ENCODE measurements around the gene BRAF.
"Not testable (repeated sequence)": the region's sequence is repeated elsewhere in the genome, so short reads cannot be mapped to it uniquely, and the experiment has no call there.

BRAF gene

GRCh38 chr7:140743255-140743654, 181.5 kb downstream of the BRAF start:
- H3K4me3 ChIP-seq (ENCODE audit: low read depth, low read length); H3K9ac ChIP-seq (ENCODE audit: low read length); H3K9me3 ChIP-seq (ENCODE audit: control insufficient read depth, insufficient read depth, low read depth, low read length); H3K27me3 ChIP-seq (ENCODE audit: control insufficient read depth, insufficient read depth, low read length); H3K4me1 ChIP-seq (ENCODE audit: control insufficient read depth, insufficient read depth, low read length); H3K27ac ChIP-seq (ENCODE audit: low read depth, low read length): not testable (repeated sequence)
- peaks cover 14% of the 10 kb centered on the region for H3K36me3 ChIP-seq (ENCODE audit: control insufficient read depth, insufficient read depth, low read length)

DNA sequence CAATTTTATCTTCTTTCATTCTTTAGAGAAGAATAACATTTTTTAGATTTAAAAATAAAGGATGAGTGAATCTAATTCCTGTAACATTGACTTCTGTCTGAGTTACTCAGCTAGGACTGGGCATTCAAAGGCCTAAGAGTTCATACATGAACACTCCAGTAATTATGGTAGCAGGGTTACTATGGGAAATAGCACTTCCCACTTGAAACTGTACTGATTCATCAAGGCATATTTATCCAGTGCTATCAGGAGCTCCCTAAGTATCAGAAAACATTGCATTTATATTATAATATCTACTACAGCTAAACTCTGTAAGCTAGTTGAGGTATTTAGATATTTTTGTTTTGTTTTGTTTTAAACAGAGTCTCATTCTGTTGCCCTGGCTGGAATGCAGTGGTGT, 186.4 kb downstream of the BRAF start:
- peaks cover 16% of the 10 kb centered on the region for H3K36me3 ChIP-seq (ENCODE audit: control insufficient read depth, insufficient read depth, low read length)
- H3K27me3 ChIP-seq (ENCODE audit: control insufficient read depth, insufficient read depth, low read length) = no peaks in the 10 kb centered on the region
- no peaks in the 10 kb centered on the region for H3K9me3 ChIP-seq (ENCODE audit: control insufficient read depth, insufficient read depth, low read depth, low read length)
- H3K27ac ChIP-seq (ENCODE audit: low read depth, low read length) = no peak overlapping the region
- H3K9ac ChIP-seq (ENCODE audit: low read length) = no peak overlapping the region
- no peak overlapping the region for H3K4me3 ChIP-seq (ENCODE audit: low read depth, low read length)
- peaks cover 6% of the 10 kb centered on the region for H3K4me1 ChIP-seq (ENCODE audit: control insufficient read depth, insufficient read depth, low read length)

DNA sequence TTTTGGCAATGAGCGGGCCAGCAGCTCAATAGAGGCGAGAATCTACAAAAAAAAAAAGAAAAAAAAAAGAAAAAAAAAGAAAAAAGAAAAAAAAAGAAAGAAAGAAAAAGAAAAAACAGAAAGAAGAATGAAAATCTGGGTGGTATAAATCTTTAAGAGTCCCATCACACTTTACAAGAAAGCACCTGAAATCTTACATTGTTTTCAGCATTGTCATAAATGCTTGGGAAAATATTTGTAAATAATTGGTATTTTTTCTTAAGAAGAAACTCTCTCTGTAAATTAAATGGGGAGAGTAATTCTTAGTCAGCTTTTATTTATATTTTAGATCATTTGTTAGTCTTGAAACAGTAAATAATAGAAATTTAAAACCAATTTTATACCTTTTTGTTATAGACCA, 190.0 kb downstream of the BRAF start:
- Histone ChIP-seq H3K4me3 (ENCODE audit: low read depth, low read length) (no peak overlapping the region), H3K27ac (ENCODE audit: low read depth, low read length) (no peak overlapping the region), H3K36me3 (ENCODE audit: control insufficient read depth, insufficient read depth, low read length) (peaks cover 15% of the 10 kb centered on the region), H3K27me3 (ENCODE audit: control insufficient read depth, insufficient read depth, low read length) (no peaks in the 10 kb centered on the region), H3K4me1 (ENCODE audit: control insufficient read depth, insufficient read depth, low read length) (peaks cover 3% of the 10 kb centered on the region; the same call in 1 of the 2 replicates), H3K9me3 (ENCODE audit: control insufficient read depth, insufficient read depth, low read depth, low read length) (no peaks in the 10 kb centered on the region), H3K9ac (ENCODE audit: low read length) (no peak overlapping the region)

DNA sequence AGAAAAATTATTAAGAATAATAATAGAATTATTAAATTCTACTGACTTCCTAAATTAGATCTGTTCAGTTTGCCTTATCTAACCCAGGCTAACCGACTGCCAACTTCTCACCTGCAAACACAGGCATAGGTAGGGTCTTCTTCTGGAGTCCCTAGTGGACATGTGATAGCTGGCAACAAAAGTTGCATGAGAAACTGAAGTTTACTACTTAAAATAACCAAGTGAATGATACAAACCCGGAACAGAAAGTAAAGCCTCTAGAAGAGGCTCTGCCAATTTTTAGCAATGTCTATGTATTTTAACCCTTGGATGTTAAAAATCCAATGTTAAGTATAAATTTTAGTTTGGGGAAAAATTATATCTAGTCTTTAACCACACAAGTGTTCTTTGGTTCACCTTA, 190.6 kb downstream of the BRAF start:
- H3K4me3 ChIP-seq (ENCODE audit: low read depth, low read length) = no peak overlapping the region
- H3K36me3 ChIP-seq (ENCODE audit: control insufficient read depth, insufficient read depth, low read length) = peaks cover 11% of the 10 kb centered on the region
- H3K27me3 ChIP-seq (ENCODE audit: control insufficient read depth, insufficient read depth, low read length) = no peaks in the 10 kb centered on the region
- H3K9me3 ChIP-seq (ENCODE audit: control insufficient read depth, insufficient read depth, low read depth, low read length) = no peaks in the 10 kb centered on the region
- H3K27ac ChIP-seq (ENCODE audit: low read depth, low read length) = no peak overlapping the region
- no peak overlapping the region for H3K9ac ChIP-seq (ENCODE audit: low read length)
- H3K4me1 ChIP-seq (ENCODE audit: control insufficient read depth, insufficient read depth, low read length) = peaks cover 3% of the 10 kb centered on the region; the same call in 1 of the 2 replicates

GRCh38 chr7:140732416-140732815, 192.3 kb downstream of the BRAF start:
- no peak overlapping the region for H3K4me3 ChIP-seq (ENCODE audit: low read depth, low read length)
- H3K9ac ChIP-seq (ENCODE audit: low read length) = no peak overlapping the region
- peaks cover 3% of the 10 kb centered on the region; the same call in 1 of the 2 replicates for H3K4me1 ChIP-seq (ENCODE audit: control insufficient read depth, insufficient read depth, low read length)
- peaks cover 2% of the 10 kb centered on the region; the same call in 1 of the 2 replicates for H3K36me3 ChIP-seq (ENCODE audit: control insufficient read depth, insufficient read depth, low read length)
- no peaks in the 10 kb centered on the region for H3K9me3 ChIP-seq (ENCODE audit: control insufficient read depth, insufficient read depth, low read depth, low read length)
- no peaks in the 10 kb centered on the region for H3K27me3 ChIP-seq (ENCODE audit: control insufficient read depth, insufficient read depth, low read length)
- no peak overlapping the region for H3K27ac ChIP-seq (ENCODE audit: low read depth, low read length)

DNA sequence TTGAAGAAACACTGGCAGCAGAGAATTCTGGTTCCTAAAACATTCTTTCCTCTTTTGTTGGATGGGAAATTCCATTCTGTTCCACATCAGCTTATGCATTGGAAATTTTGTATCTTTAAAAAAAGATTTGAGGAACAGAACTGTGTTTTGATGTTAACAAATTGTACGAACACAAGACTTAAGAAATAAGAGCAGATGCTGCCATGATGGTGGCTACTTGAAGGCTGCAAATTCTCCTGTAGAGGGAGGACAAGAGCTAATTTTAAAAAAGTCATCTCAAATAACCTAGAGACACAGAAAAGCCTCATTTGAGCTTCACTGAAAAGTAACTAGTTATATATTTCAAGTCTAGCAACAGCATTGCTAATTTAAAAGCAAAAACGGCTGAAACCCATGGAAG, 198.4 kb downstream of the BRAF start:
- Histone ChIP-seq H3K36me3 (ENCODE audit: control insufficient read depth, insufficient read depth, low read length) (peaks cover 6% of the 10 kb centered on the region; the same call in 1 of the 2 replicates), H3K4me1 (ENCODE audit: control insufficient read depth, insufficient read depth, low read length) (no peaks in the 10 kb centered on the region), H3K27ac (ENCODE audit: low read depth, low read length) (no peak overlapping the region), H3K9me3 (ENCODE audit: control insufficient read depth, insufficient read depth, low read depth, low read length) (no peaks in the 10 kb centered on the region), H3K4me3 (ENCODE audit: low read depth, low read length) (no peak overlapping the region), H3K9ac (ENCODE audit: low read length) (no peak overlapping the region), H3K27me3 (ENCODE audit: control insufficient read depth, insufficient read depth, low read length) (no peaks in the 10 kb centered on the region)

- no peaks in the 10 kb centered on the region for H3K27me3 ChIP-seq (ENCODE audit: control insufficient read depth, insufficient read depth, low read length)
- no peaks in the 10 kb centered on the region for H3K9me3 ChIP-seq (ENCODE audit: control insufficient read depth, insufficient read depth, low read depth, low read length)
- no peak overlapping the region for H3K9ac ChIP-seq (ENCODE audit: low read length)
- no peaks in the 10 kb centered on the region for H3K4me1 ChIP-seq (ENCODE audit: control insufficient read depth, insufficient read depth, low read length)
- no peak overlapping the region for H3K4me3 ChIP-seq (ENCODE audit: low read depth, low read length)
- H3K27ac ChIP-seq (ENCODE audit: low read depth, low read length) = no peak overlapping the region
- peaks cover 6% of the 10 kb centered on the region; the same call in 1 of the 2 replicates for H3K36me3 ChIP-seq (ENCODE audit: control insufficient read depth, insufficient read depth, low read length)
Observed at GRCh38 chr7:140724706-140725105, 200.0 kb downstream of the BRAF start.

DNA sequence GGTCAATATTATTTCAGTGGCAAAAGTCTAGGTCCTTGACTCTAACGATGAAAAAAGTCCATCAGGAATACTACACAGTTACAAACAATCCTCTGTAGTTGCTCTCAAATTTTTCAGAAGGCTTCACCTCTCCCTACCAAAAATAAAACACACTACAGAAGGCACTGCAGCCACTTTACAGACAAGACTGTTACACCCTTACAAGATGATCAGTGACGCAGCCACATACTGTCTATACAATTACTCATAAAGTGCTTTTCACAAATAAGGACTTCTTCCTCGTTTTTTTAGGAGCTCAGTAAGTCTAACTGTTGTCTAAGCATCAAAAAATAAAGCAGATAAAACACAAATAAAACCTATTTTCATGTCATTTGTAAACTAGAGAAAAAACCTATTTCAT, 201.2 kb downstream of the BRAF start:
- peaks cover 6% of the 10 kb centered on the region; the same call in 1 of the 2 replicates for H3K36me3 ChIP-seq (ENCODE audit: control insufficient read depth, insufficient read depth, low read length)
- no peaks in the 10 kb centered on the region for H3K9me3 ChIP-seq (ENCODE audit: control insufficient read depth, insufficient read depth, low read depth, low read length)
- H3K4me1 ChIP-seq (ENCODE audit: control insufficient read depth, insufficient read depth, low read length) = no peaks in the 10 kb centered on the region
- H3K9ac ChIP-seq (ENCODE audit: low read length) = no peak overlapping the region
- H3K27me3 ChIP-seq (ENCODE audit: control insufficient read depth, insufficient read depth, low read length) = no peaks in the 10 kb centered on the region
- no peak overlapping the region for H3K4me3 ChIP-seq (ENCODE audit: low read depth, low read length)
- H3K27ac ChIP-seq (ENCODE audit: low read depth, low read length) = no peak overlapping the region

DNA sequence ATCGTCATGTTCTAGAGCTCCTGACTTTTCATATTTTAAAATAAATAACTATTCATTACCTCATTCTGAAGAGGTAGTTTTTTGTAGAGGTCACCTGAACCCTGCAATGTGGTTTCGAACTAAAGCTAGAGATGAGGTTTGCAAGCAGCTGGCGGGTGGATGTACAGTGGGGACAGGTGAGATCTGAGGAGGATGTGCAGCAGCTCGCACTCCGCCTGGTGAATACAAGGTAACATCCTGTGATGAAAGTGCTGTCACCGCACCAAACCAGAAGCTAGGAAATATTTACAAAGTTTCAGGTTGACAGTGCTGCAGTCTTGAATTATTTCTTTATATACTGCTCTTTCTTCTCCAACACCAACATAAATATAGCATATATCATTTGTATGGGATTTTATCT, 201.7 kb downstream of the BRAF start:
- Histone ChIP-seq H3K27me3 (ENCODE audit: control insufficient read depth, insufficient read depth, low read length) (no peaks in the 10 kb centered on the region), H3K9ac (ENCODE audit: low read length) (no peak overlapping the region), H3K4me3 (ENCODE audit: low read depth, low read length) (no peak overlapping the region), H3K9me3 (ENCODE audit: control insufficient read depth, insufficient read depth, low read depth, low read length) (no peaks in the 10 kb centered on the region), H3K4me1 (ENCODE audit: control insufficient read depth, insufficient read depth, low read length) (no peaks in the 10 kb centered on the region), H3K36me3 (ENCODE audit: control insufficient read depth, insufficient read depth, low read length) (peaks cover 6% of the 10 kb centered on the region; the same call in 1 of the 2 replicates), H3K27ac (ENCODE audit: low read depth, low read length) (no peak overlapping the region)

DNA sequence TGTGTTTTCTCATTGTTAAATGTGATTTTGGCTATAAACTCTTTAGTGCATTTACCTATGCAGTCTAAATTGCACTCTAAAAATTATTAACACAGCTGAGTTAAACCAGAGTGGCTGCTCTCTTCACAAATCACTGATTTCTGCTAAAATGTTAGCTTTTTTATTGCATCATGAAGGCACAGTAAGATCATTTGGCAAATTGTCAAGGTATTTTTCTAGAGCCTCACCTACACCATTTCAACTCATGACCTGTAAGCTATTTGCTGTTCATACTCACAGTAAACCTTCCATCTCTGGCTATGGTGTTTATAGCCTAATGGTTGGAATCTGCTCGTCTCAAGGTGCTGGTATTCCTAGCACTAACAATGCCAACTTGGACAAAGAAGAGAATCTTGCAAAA, 202.5 kb downstream of the BRAF start:
- Histone ChIP-seq H3K4me1 (ENCODE audit: control insufficient read depth, insufficient read depth, low read length) (no peaks in the 10 kb centered on the region), H3K9me3 (ENCODE audit: control insufficient read depth, insufficient read depth, low read depth, low read length) (no peaks in the 10 kb centered on the region), H3K9ac (ENCODE audit: low read length) (no peak overlapping the region), H3K27me3 (ENCODE audit: control insufficient read depth, insufficient read depth, low read length) (no peaks in the 10 kb centered on the region), H3K4me3 (ENCODE audit: low read depth, low read length) (no peak overlapping the region), H3K36me3 (ENCODE audit: control insufficient read depth, insufficient read depth, low read length) (peaks cover 6% of the 10 kb centered on the region; the same call in 1 of the 2 replicates), H3K27ac (ENCODE audit: low read depth, low read length) (no peak overlapping the region)

GRCh38 chr7:140719721-140720120, 205.0 kb downstream of the BRAF start:
- Histone ChIP-seq H3K27ac (ENCODE audit: low read depth, low read length) (no peak overlapping the region), H3K4me1 (ENCODE audit: control insufficient read depth, insufficient read depth, low read length) (no peaks in the 10 kb centered on the region), H3K27me3 (ENCODE audit: control insufficient read depth, insufficient read depth, low read length) (no peaks in the 10 kb centered on the region), H3K9me3 (ENCODE audit: control insufficient read depth, insufficient read depth, low read depth, low read length) (no peaks in the 10 kb centered on the region), H3K4me3 (ENCODE audit: low read depth, low read length) (no peak overlapping the region), H3K36me3 (ENCODE audit: control insufficient read depth, insufficient read depth, low read length) (no peaks in the 10 kb centered on the region), H3K9ac (ENCODE audit: low read length) (no peak overlapping the region)
